HG02759 (cell line): Measurements from ENCODE around the gene PRKG1.
A peak's percentile ranks its signal among the peaks of the same experiment; 100 is the strongest.
"Not testable (repeated sequence)": the region's sequence is repeated elsewhere in the genome, so short reads cannot be mapped to it uniquely, and the experiment has no call there.

ENCODE experiments used
- ATAC-seq: cut with Tn5 transposase; IDR thresholded peaks from one replicate; pipeline ENCODE4 v1.9.1; 2021; ENCODE audit warnings: mild to moderate bottlenecking, moderate library complexity; ENCODE audit not compliant: unreplicated experiment

Gene PRKG1

GRCh38 chr10:51672039-51672535 is 597.8 kb downstream of the PRKG1 start:
- ATAC-seq: no peak

GRCh38 chr10:51675088-51675487 is 600.8 kb downstream of the PRKG1 start:
- ATAC-seq: no peak

GRCh38 chr10:51679841-51680240 is 605.6 kb downstream of the PRKG1 start:
- ATAC-seq: no peak

GRCh38 chr10:51683031-51683691 is 608.9 kb downstream of the PRKG1 start:
- ATAC-seq: no peak

GRCh38 chr10:51685768-51686167 is 611.5 kb downstream of the PRKG1 start:
- no peak for ATAC-seq

GRCh38 chr10:51687296-51687695 is 613.0 kb downstream of the PRKG1 start:
- ATAC-seq: no peak

GRCh38 chr10:51688826-51689225 is 614.5 kb downstream of the PRKG1 start:
- ATAC-seq: not testable (repeated sequence)

- ATAC-seq: no peak
These were observed 615.2 kb downstream of the PRKG1 start for GRCh38 chr10:51689536-51689935.

- ATAC-seq: no peak
These were observed 616.8 kb downstream of the PRKG1 start for GRCh38 chr10:51691135-51691534.

GRCh38 chr10:51694086-51694768 is 619.9 kb downstream of the PRKG1 start:
- ATAC-seq: no peak

GRCh38 chr10:51696251-51696650 is 622.0 kb downstream of the PRKG1 start:
- no peak for ATAC-seq

- no peak for ATAC-seq
These were observed 624.3 kb downstream of the PRKG1 start for GRCh38 chr10:51698473-51699063.

GRCh38 chr10:51699145-51699474 is 624.8 kb downstream of the PRKG1 start:
- peak; percentile 36 for ATAC-seq

- ATAC-seq: peak; percentile 96
These were observed 625.4 kb downstream of the PRKG1 start, which contains the start of gene CSTF2T for GRCh38 chr10:51699475-51700227. TSS of gene CSTF2T (minus strand) at chr10:51699595. CDS start at chr10:51699549, 46 bp downstream.

- no peak for ATAC-seq
These were observed 626.0 kb downstream of the PRKG1 start for GRCh38 chr10:51700228-51700817.

- ATAC-seq: no peak
These were observed 631.5 kb downstream of the PRKG1 start for GRCh38 chr10:51705774-51706173.

GRCh38 chr10:51706225-51706624 is 631.9 kb downstream of the PRKG1 start:
- no peak for ATAC-seq

GRCh38 chr10:51707392-51707791 is 633.1 kb downstream of the PRKG1 start:
- ATAC-seq: no peak

- ATAC-seq: no peak
These were observed 633.6 kb downstream of the PRKG1 start for GRCh38 chr10:51707821-51708424.

- no peak for ATAC-seq
These were observed 634.3 kb downstream of the PRKG1 start for GRCh38 chr10:51708609-51709008.
